WTC11 (cell line): ENCODE data around the gene C4BPA.

Experiments
- ATF6 ChIP-seq: sonication (generic); formaldehyde crosslinking; IDR thresholded peaks from 2 replicates; pipeline ENCODE4 v1.8.1; 2023; ENCODE audit warnings: mild to moderate bottlenecking, missing genetic modification reagents
- CREB1 ChIP-seq: sonication (generic); formaldehyde crosslinking; IDR thresholded peaks from 2 replicates; pipeline ENCODE4 v1.8.0; 2023; ENCODE audit warnings: mild to moderate bottlenecking, missing genetic modification reagents
- CREM ChIP-seq: sonication (generic); formaldehyde crosslinking; IDR thresholded peaks from 2 replicates; pipeline ENCODE4 v1.8.1; 2022; ENCODE audit warnings: mild to moderate bottlenecking, missing genetic modification reagents, moderate library complexity
- CTCF ChIP-seq: fragments of 200-600 bp; IDR thresholded peaks from 2 replicates; pipeline ENCODE4 v1.8.0; 2022; ENCODE audit warnings: antibody characterized with exemption
- GRHL2 ChIP-seq: fragments of 250-450 bp; sonication (Bioruptor Pico); IDR thresholded peaks from 2 replicates; pipeline ENCODE4 v1.8.0; 2022; ENCODE audit warnings: mild to moderate bottlenecking, moderate library complexity; ENCODE audit not compliant: insufficient replicate concordance, severe bottlenecking
- NFE2L1 ChIP-seq: sonication (generic); formaldehyde crosslinking; IDR thresholded peaks from 2 replicates; pipeline ENCODE4 v1.8.1; 2023; ENCODE audit warnings: missing genetic modification reagents
- NR1H2 ChIP-seq: sonication (generic); formaldehyde crosslinking; IDR thresholded peaks from 2 replicates; pipeline ENCODE4 v1.9.0; 2021; ENCODE audit warnings: mild to moderate bottlenecking, moderate library complexity, missing genetic modification reagents
- NR3C1 ChIP-seq: sonication (generic); formaldehyde crosslinking; conservative IDR thresholded peaks from 2 replicates; pipeline ENCODE4 v1.8.1; 2023; ENCODE audit warnings: low read depth, mild to moderate bottlenecking, missing genetic modification reagents
- TCF7 ChIP-seq: sonication (generic); formaldehyde crosslinking; IDR thresholded peaks from 2 replicates; pipeline ENCODE4 v1.8.0; 2022; ENCODE audit warnings: mild to moderate bottlenecking, low read depth, missing genetic modification reagents, moderate library complexity
- ZNF512 ChIP-seq: sonication (generic); formaldehyde crosslinking; IDR thresholded peaks from 2 replicates; pipeline ENCODE4 v1.8.1; 2022; ENCODE audit warnings: missing genetic modification reagents, borderline replicate concordance

GRCh38 chr1:207103892-207104373 is at the start of gene C4BPA:
- no peak for TF ChIP-seq CTCF
- TF ChIP-seq NFE2L1 (CRISPR knock-in tag) = no peak
- no peak for TF ChIP-seq CREM
- no peak for TF ChIP-seq TCF7
- TF ChIP-seq CREB1 = no peak
- no peak for TF ChIP-seq NR3C1
- no peak for TF ChIP-seq GRHL2
- no peak for TF ChIP-seq NR1H2
- TF ChIP-seq ATF6 = no peak
- TF ChIP-seq ZNF512 (CRISPR knock-in tag) = no peak
